Measurements from ENCODE around the gene BSPRY. TPM values are rescaled to one million over a fixed set of nuclear protein-coding genes. Genes with fewer than 3 reads are reported as not detected.

BSPRY gene
- total and polyA plus RNA-seq, 2 donors (not counting 1 experiment from before 2014, with no cell fraction given) = not detected

DNA sequence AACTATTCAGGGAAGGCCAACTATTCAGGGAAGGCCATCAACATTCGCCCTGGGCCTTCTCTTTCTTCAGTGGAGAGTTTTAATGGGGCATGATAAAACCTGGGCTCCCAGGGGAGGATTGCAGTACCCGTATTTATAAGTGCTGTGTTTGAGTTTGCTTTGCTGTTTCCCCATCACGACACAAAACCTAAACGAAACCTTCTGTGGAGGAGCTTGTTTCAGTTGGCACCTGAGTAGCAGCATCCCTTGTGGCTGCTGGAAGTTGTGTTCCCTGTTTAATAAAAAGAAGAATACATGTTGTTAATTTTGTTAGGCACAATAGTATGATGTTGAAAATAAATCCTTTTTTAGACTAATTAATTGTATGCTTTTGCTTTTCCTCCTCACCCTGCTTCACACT, 17.6 kb upstream of the BSPRY start:
- no peaks in the 10 kb centered on the region for H3K27me3 ChIP-seq (ENCODE audit: control insufficient read depth, insufficient read depth, low read length)
- H2AFZ ChIP-seq (ENCODE audit: low read length) = no peak overlapping the region
- H4K20me1 ChIP-seq (ENCODE audit: control insufficient read depth, extremely low read depth, insufficient read depth, low read length) = no peaks in the 10 kb centered on the region
- no peak overlapping the region for H3K4me2 ChIP-seq (ENCODE audit: extremely low read depth, insufficient read depth, low read length)
- no peak overlapping the region for H3K9ac ChIP-seq (ENCODE audit: insufficient read depth, low read length)
- H3K9me3 ChIP-seq (ENCODE audit: control insufficient read depth, insufficient read depth, low read depth, low read length) = no peaks in the 10 kb centered on the region
- no peaks in the 10 kb centered on the region for H3K79me2 ChIP-seq (ENCODE audit: control insufficient read depth, insufficient read depth, low read length)
- no peak overlapping the region for H3K27ac ChIP-seq (ENCODE audit: insufficient read depth, low read length)
- TF ChIP-seq EZH2 (IDR thresholded peaks at IDR 0.05; ENCODE audit: low read length, missing control alignments) = no peak
- TF ChIP-seq, protein P1, sequence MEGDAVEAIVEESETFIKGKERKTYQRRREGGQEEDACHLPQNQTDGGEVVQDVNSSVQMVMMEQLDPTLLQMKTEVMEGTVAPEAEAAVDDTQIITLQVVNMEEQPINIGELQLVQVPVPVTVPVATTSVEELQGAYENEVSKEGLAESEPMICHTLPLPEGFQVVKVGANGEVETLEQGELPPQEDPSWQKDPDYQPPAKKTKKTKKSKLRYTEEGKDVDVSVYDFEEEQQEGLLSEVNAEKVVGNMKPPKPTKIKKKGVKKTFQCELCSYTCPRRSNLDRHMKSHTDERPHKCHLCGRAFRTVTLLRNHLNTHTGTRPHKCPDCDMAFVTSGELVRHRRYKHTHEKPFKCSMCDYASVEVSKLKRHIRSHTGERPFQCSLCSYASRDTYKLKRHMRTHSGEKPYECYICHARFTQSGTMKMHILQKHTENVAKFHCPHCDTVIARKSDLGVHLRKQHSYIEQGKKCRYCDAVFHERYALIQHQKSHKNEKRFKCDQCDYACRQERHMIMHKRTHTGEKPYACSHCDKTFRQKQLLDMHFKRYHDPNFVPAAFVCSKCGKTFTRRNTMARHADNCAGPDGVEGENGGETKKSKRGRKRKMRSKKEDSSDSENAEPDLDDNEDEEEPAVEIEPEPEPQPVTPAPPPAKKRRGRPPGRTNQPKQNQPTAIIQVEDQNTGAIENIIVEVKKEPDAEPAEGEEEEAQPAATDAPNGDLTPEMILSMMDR (conservative IDR thresholded peaks at IDR 0.05 in 1 of 2, IDR thresholded peaks at IDR 0.05 in 1 of 2; ENCODE audit: low read depth in 1 of 2, low read length in 2 of 2) = no peak
- H3K4me1 ChIP-seq (ENCODE audit: control insufficient read depth, extremely low read depth, insufficient read depth, low read length) = no peaks in the 10 kb centered on the region
- no peak for DNase-seq (ENCODE audit: low read depth in 2 of 2)
- H3K4me3 ChIP-seq (replicated peaks in 1 of 4; ENCODE audit: control extremely low read depth in 1 of 4, insufficient read depth in 1 of 4, low read depth in 3 of 4, low read length in 4 of 4) = no peak overlapping the region
- H3K36me3 ChIP-seq (ENCODE audit: control insufficient read depth, insufficient read depth, low read length) = no peaks in the 10 kb centered on the region

DNA sequence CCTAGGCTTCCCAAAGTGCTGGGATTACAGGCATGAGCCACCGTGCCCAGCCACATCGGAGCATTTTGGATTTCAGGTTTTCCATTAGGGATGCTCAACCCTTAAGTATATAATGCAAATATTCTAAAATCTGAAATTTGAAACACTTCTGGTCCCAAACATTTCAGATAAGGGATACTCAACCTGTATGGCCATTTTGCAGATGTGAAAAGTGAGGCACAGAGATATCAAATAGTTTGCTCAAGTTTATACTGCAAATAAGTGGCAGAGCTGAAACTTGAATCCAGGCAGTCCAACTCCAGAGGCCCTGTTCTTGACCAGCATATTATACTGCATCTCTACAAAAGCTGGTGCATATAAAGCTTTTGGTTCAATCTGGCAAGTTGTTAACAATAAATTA, 11.6 kb upstream of the BSPRY start:
- Histone ChIP-seq H4K20me1 (ENCODE audit: control insufficient read depth, extremely low read depth, insufficient read depth, low read length) (no peaks in the 10 kb centered on the region), H3K27ac (ENCODE audit: insufficient read depth, low read length) (no peak overlapping the region)
- DNase-seq (ENCODE audit: low read depth in 2 of 2) = no peak

DNA sequence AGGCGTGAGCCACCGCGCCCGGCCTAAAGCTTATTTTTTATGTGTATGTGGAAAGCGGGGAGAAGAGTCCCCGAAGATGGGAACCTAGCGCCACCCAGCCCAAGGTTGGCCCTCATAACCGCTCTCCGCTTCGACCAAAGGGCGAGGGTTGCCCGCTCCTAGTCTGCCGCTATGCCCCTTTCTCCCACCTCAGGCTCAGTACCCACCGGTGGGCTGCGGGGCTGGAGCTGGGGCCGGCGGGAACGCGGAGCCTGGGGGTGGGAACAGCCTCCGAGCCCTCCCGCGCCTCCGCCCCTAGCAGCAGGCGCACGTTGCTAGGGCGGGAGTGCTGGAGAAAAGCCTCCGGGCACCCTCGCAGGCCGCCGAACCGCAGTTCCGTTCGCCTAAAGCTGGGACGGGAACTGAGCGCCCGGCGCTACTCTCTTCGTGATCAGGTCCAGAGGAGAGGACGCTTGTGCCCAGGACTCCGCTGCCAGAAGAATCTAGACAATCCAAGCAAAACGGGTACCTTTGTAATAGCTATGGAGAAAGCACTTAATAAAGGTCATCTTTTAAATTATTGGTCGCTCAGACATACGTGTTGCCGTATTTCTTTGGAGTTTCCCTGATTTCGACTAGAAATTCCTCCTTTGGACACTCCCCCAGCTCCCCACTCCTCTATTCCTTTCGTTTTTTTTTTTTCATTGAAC, 9.2 kb upstream of the BSPRY start, which contains the start of gene WDR31:
WDR31 (minus strand) TSS at position 265 of the 689 bp plus-strand sequence. CDS start 8,253 bp downstream, outside the sequence.
- no peaks in the 10 kb centered on the region for H3K79me2 ChIP-seq (ENCODE audit: control insufficient read depth, insufficient read depth, low read length)
- H3K27me3 ChIP-seq (ENCODE audit: control insufficient read depth, insufficient read depth, low read length) = no peaks in the 10 kb centered on the region
- no peaks in the 10 kb centered on the region for H4K20me1 ChIP-seq (ENCODE audit: control insufficient read depth, extremely low read depth, insufficient read depth, low read length)
- no peaks in the 10 kb centered on the region for H3K36me3 ChIP-seq (ENCODE audit: control insufficient read depth, insufficient read depth, low read length)
- H2AFZ ChIP-seq (ENCODE audit: low read length) = peak within 1 kb of the TSS; percentile 97
- H3K27ac ChIP-seq (ENCODE audit: insufficient read depth, low read length) = peak within 1 kb of the TSS; percentile 64
- peak; percentile 89 to 92 for DNase-seq (ENCODE audit: low read depth in 2 of 2)
- peaks cover 3% of the 10 kb centered on the region for H3K4me1 ChIP-seq (ENCODE audit: control insufficient read depth, extremely low read depth, insufficient read depth, low read length)
- peak within 1 kb of the TSS; percentile 55 for H3K9ac ChIP-seq (ENCODE audit: insufficient read depth, low read length)
- H3K9me3 ChIP-seq (ENCODE audit: control insufficient read depth, insufficient read depth, low read depth, low read length) = no peaks in the 10 kb centered on the region
- TF ChIP-seq, protein P1 (conservative IDR thresholded peaks at IDR 0.05 in 1 of 2, IDR thresholded peaks at IDR 0.05 in 1 of 2; ENCODE audit: low read depth in 1 of 2, low read length in 2 of 2) = no peak
- no peak for TF ChIP-seq EZH2 (IDR thresholded peaks at IDR 0.05; ENCODE audit: low read length, missing control alignments)
- peak within 1 kb of the TSS; percentile 86 for H3K4me2 ChIP-seq (ENCODE audit: extremely low read depth, insufficient read depth, low read length)
- H3K4me3 ChIP-seq (replicated peaks in 1 of 4; ENCODE audit: control extremely low read depth in 1 of 4, insufficient read depth in 1 of 4, low read depth in 3 of 4, low read length in 4 of 4) = peak within 1 kb of the TSS; percentile 76 to 89 (median 88)

More for the DNA sequence above, 11.6 kb upstream of the BSPRY start:
- no peak for TF ChIP-seq EZH2 (IDR thresholded peaks at IDR 0.05; ENCODE audit: low read length, missing control alignments)
- TF ChIP-seq, protein P1 (conservative IDR thresholded peaks at IDR 0.05 in 1 of 2, IDR thresholded peaks at IDR 0.05 in 1 of 2; ENCODE audit: low read depth in 1 of 2, low read length in 2 of 2) = no peak
- Histone ChIP-seq H3K79me2 (ENCODE audit: control insufficient read depth, insufficient read depth, low read length) (no peaks in the 10 kb centered on the region), H3K9ac (ENCODE audit: insufficient read depth, low read length) (no peak overlapping the region), H3K27me3 (ENCODE audit: control insufficient read depth, insufficient read depth, low read length) (no peaks in the 10 kb centered on the region), H3K4me1 (ENCODE audit: control insufficient read depth, extremely low read depth, insufficient read depth, low read length) (peaks cover 3% of the 10 kb centered on the region), H3K4me2 (ENCODE audit: extremely low read depth, insufficient read depth, low read length) (no peak overlapping the region), H3K36me3 (ENCODE audit: control insufficient read depth, insufficient read depth, low read length) (no peaks in the 10 kb centered on the region), H3K4me3 (replicated peaks in 1 of 4; ENCODE audit: control extremely low read depth in 1 of 4, insufficient read depth in 1 of 4, low read depth in 3 of 4, low read length in 4 of 4) (no peak overlapping the region), H3K9me3 (ENCODE audit: control insufficient read depth, insufficient read depth, low read depth, low read length) (no peaks in the 10 kb centered on the region), H2AFZ (ENCODE audit: low read length) (no peak overlapping the region)
